ENCODE data around the gene GALNT16. TPM values are rescaled to one million over a fixed set of nuclear protein-coding genes. Genes with fewer than 3 reads are reported as not detected.

Gene GALNT16
- total RNA-seq, 1 donor from 2014 or later = 6.2 TPM

- H3K4me1 ChIP-seq (ENCODE audit: insufficient read depth, low read length) = peaks cover 10% of the 10 kb centered on the region
- no peaks in the 10 kb centered on the region for H3K9me3 ChIP-seq (ENCODE audit: insufficient read depth, low read depth, low read length)
- no peak overlapping the region for H3K4me3 Mint-ChIP-seq (ENCODE audit: unreplicated experiment)
- H3K27me3 ChIP-seq (ENCODE audit: insufficient read depth, low read length) = no peaks in the 10 kb centered on the region
- DNase-seq (ENCODE audit: low read depth) (no peak), FAIRE-seq (no peak)
- no peaks in the 10 kb centered on the region for H3K79me2 ChIP-seq (ENCODE audit: insufficient read depth, low read length)
- H3K4me3 ChIP-seq (ENCODE audit: insufficient read depth, low read depth, low read length) = no peak overlapping the region
- H2AFZ ChIP-seq (ENCODE audit: low read depth, low read length) = no peak overlapping the region
- H3K4me2 ChIP-seq (ENCODE audit: low read length) = no peak overlapping the region
- no peaks in the 10 kb centered on the region for H3K9me3 Mint-ChIP-seq (ENCODE audit: unreplicated experiment)
- no peak overlapping the region for H3K9ac ChIP-seq (ENCODE audit: low read length)
- H3K27me3 Mint-ChIP-seq (ENCODE audit: low read depth, unreplicated experiment) = peaks cover 13% of the 10 kb centered on the region
- no peaks in the 10 kb centered on the region for H4K20me1 ChIP-seq (ENCODE audit: insufficient read depth, low read length)
- H3K36me3 Mint-ChIP-seq (ENCODE audit: low read depth, unreplicated experiment) = peaks cover 4% of the 10 kb centered on the region
- no peaks in the 10 kb centered on the region for H3K36me3 ChIP-seq (ENCODE audit: insufficient read depth, low read length)
- no peak overlapping the region for H3K27ac Mint-ChIP-seq (ENCODE audit: unreplicated experiment)
- H3K4me1 Mint-ChIP-seq (ENCODE audit: low read depth, unreplicated experiment) = peaks cover 12% of the 10 kb centered on the region
- TF ChIP-seq CTCF (IDR thresholded peaks at IDR 0.05; ENCODE audit: insufficient read depth, low read depth, low read length) (no peak), EZH2 (IDR thresholded peaks at IDR 0.05; ENCODE audit: insufficient read depth, low read length) (no peak)
- no peak overlapping the region for H3K27ac ChIP-seq (ENCODE audit: low read depth, low read length)
Measured at GRCh38 chr14:69318901-69319475, 59.0 kb downstream of the GALNT16 start.

DNA sequence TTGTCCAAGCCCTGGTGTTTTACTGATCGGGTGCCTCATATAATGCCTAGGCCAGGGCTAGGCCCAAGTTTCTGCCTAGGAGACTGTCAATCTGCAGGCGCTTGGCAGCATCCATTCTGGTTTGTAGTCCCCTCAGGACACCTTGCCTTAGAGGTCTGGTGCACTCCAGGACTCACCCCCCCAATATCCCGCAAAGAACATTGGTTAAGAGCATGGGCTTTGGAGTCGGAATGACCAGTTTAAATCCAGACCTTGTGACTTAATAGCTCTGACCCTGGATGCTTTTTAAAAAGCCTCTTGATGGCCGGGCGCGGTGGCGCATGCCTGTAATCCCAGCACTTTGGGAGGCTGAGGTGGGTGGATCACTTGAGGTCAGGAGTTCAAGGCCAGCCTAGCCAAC, 60.0 kb downstream of the GALNT16 start:
- H3K27ac Mint-ChIP-seq (ENCODE audit: unreplicated experiment) = no peak overlapping the region
- DNase-seq (ENCODE audit: low read depth) (no peak), FAIRE-seq (no peak)
- TF ChIP-seq EZH2 (IDR thresholded peaks at IDR 0.05; ENCODE audit: insufficient read depth, low read length) = no peak
- TF ChIP-seq CTCF (IDR thresholded peaks at IDR 0.05; ENCODE audit: insufficient read depth, low read depth, low read length) = no peak
- Histone ChIP-seq H3K9me3 (ENCODE audit: insufficient read depth, low read depth, low read length) (no peaks in the 10 kb centered on the region), H3K9ac (ENCODE audit: low read length) (no peak overlapping the region), H3K27ac (ENCODE audit: low read depth, low read length) (no peak overlapping the region), H3K4me3 (ENCODE audit: insufficient read depth, low read depth, low read length) (no peak overlapping the region), H3K36me3 (ENCODE audit: insufficient read depth, low read length) (no peaks in the 10 kb centered on the region), H3K4me1 (ENCODE audit: insufficient read depth, low read length) (peaks cover 10% of the 10 kb centered on the region), H4K20me1 (ENCODE audit: insufficient read depth, low read length) (no peaks in the 10 kb centered on the region), H2AFZ (ENCODE audit: low read depth, low read length) (no peak overlapping the region), H3K27me3 (ENCODE audit: insufficient read depth, low read length) (no peaks in the 10 kb centered on the region), H3K79me2 (ENCODE audit: insufficient read depth, low read length) (no peaks in the 10 kb centered on the region), H3K4me2 (ENCODE audit: low read length) (no peak overlapping the region)
- H3K36me3 Mint-ChIP-seq (ENCODE audit: low read depth, unreplicated experiment) = peaks cover 4% of the 10 kb centered on the region
- no peak overlapping the region for H3K4me3 Mint-ChIP-seq (ENCODE audit: unreplicated experiment)
- no peaks in the 10 kb centered on the region for H3K9me3 Mint-ChIP-seq (ENCODE audit: unreplicated experiment)
- H3K4me1 Mint-ChIP-seq (ENCODE audit: low read depth, unreplicated experiment) = peaks cover 12% of the 10 kb centered on the region
- peaks cover 19% of the 10 kb centered on the region for H3K27me3 Mint-ChIP-seq (ENCODE audit: low read depth, unreplicated experiment)

DNA sequence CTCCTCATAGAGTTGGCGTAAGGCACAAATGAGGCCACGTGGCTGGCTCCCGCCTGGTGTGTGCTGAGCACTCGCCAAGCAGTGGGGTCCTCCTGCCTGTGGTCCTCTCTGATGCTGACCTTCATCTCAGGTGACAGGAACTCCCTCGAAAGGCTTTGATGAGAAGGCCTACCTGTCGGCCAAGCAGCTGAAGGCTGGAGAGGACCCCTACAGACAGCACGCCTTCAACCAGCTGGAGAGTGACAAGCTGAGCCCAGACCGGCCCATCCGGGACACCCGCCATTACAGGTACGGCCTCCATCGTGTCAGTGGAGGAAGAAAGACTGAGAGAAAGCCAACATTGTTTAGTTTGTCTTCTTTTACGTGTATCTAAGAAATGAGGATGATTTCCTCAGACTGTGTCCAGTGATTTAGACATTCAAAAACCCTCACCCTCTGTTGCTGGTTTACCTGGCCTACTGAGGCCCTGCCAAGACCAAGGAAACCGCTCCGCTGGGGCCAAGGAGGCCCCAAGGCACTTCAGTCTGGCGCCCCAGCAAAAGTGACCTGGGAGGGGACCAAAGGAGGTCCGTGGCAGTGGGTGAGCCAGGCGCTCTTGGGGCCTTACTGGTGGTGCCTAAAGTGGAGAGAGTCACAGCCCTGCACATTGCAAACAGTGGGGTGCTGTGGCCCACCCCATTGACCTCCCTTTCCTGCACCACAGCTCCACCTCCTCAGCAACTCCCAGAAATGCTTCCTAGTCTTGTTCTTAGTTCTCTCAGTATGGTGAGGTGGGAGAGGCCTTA, 60.8 kb downstream of the GALNT16 start:
- FAIRE-seq (no peak), DNase-seq (ENCODE audit: low read depth) (no peak)
- Histone ChIP-seq H3K27me3 (ENCODE audit: insufficient read depth, low read length) (no peaks in the 10 kb centered on the region), H3K9ac (ENCODE audit: low read length) (no peak overlapping the region), H3K79me2 (ENCODE audit: insufficient read depth, low read length) (no peaks in the 10 kb centered on the region), H3K27ac (ENCODE audit: low read depth, low read length) (no peak overlapping the region), H3K4me2 (ENCODE audit: low read length) (no peak overlapping the region), H3K36me3 (ENCODE audit: insufficient read depth, low read length) (no peaks in the 10 kb centered on the region), H3K4me1 (ENCODE audit: insufficient read depth, low read length) (peaks cover 10% of the 10 kb centered on the region), H3K9me3 (ENCODE audit: insufficient read depth, low read depth, low read length) (no peaks in the 10 kb centered on the region), H3K4me3 (ENCODE audit: insufficient read depth, low read depth, low read length) (no peak overlapping the region), H2AFZ (ENCODE audit: low read depth, low read length) (no peak overlapping the region), H4K20me1 (ENCODE audit: insufficient read depth, low read length) (no peaks in the 10 kb centered on the region)
- peaks cover 3% of the 10 kb centered on the region for H3K36me3 Mint-ChIP-seq (ENCODE audit: low read depth, unreplicated experiment)
- no peak for TF ChIP-seq CTCF (IDR thresholded peaks at IDR 0.05; ENCODE audit: insufficient read depth, low read depth, low read length)
- H3K9me3 Mint-ChIP-seq (ENCODE audit: unreplicated experiment) = no peaks in the 10 kb centered on the region
- peaks cover 24% of the 10 kb centered on the region for H3K27me3 Mint-ChIP-seq (ENCODE audit: low read depth, unreplicated experiment)
- H3K4me3 Mint-ChIP-seq (ENCODE audit: unreplicated experiment) = no peak overlapping the region
- peaks cover 12% of the 10 kb centered on the region for H3K4me1 Mint-ChIP-seq (ENCODE audit: low read depth, unreplicated experiment)
- no peak overlapping the region for H3K27ac Mint-ChIP-seq (ENCODE audit: unreplicated experiment)

Data from astrocyte (in vitro differentiated cells and primary cell).